GM13977 (cell line): ENCODE measurements around the gene HCK.

Experiments
- DNase-seq: peaks from one replicate; pipeline ENCODE4 v3.0.0; 2012; ENCODE audit warnings: low spot score
- CTCF ChIP-seq: IDR thresholded peaks from 2 replicates; pipeline ENCODE4 v1.5.1; 2012; ENCODE audit warnings: mild to moderate bottlenecking, control low read depth; ENCODE audit not compliant: insufficient read depth; ENCODE audit errors: extremely low read depth, missing control alignments
- in situ Hi-C: fragments of 300-500 bp; cut with MboI; formaldehyde crosslinking; loops from one replicate; pipeline ENCODE4 v1.12.0; 2022; ENCODE audit warnings: low sequenced_read_pairs, low pct_unique_long_range_greater_than_20kb, mixed read lengths, inconsistent platforms; ENCODE audit not compliant: unreplicated experiment

Gene HCK

GRCh38 chr20:32067234-32067821 is 15.3 kb downstream of the HCK start:
- TF ChIP-seq CTCF = no peak
- no peak for DNase-seq

GRCh38 chr20:32068174-32068573 is 16.1 kb downstream of the HCK start:
- in situ Hi-C loops = no loop called here

More at GRCh38 chr20:32067234-32067821, 15.3 kb downstream of the HCK start:
- in situ Hi-C loops = no loop called here

DNA sequence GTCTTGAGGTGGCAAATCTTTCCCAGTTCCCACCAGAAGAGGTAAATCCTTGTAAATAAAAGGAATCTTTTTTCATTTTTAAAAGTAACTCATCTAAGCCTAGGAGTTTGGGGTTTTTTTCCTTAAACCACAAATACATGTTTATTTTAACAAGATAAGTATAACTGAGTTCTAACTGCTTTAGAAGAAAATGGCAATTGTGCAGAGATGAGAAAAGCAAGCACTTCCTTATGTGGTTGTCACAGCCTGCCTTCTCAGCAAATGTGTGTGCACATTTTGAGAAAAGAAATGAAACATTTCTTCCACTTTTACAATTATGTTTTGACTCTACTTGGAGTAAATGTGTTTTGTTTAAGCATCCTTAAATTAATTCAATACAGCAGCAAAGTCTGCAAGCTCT is 17.7 kb downstream of the HCK start:
- TF ChIP-seq CTCF = no peak
- DNase-seq = no peak
- in situ Hi-C loops = no loop called here

More at GRCh38 chr20:32068174-32068573, 16.1 kb downstream of the HCK start:
- DNase-seq = no peak
- no peak for TF ChIP-seq CTCF

- in situ Hi-C loops = no loop called here
- TF ChIP-seq CTCF = no peak
- no peak for DNase-seq
Measured at GRCh38 chr20:32070282-32070681, 18.2 kb downstream of the HCK start.

- no peak for TF ChIP-seq CTCF
- DNase-seq = no peak
- in situ Hi-C loops = no loop called here
Measured at GRCh38 chr20:32070690-32071213, 18.7 kb downstream of the HCK start.

- no peak for TF ChIP-seq CTCF
- no peak for DNase-seq
- in situ Hi-C loops = no loop called here
Measured at GRCh38 chr20:32071395-32072167, 19.5 kb downstream of the HCK start.
